ENCODE measurements around the gene SPOCK1. TPM values are rescaled to one million over a fixed set of nuclear protein-coding genes. Genes with fewer than 3 reads are reported as not detected.

SPOCK1 gene
- total RNA-seq, 1 experiment from 2014 or later, result 10.9 TPM

GRCh38 chr5:137201876-137202275 lies 297.2 kb downstream of the SPOCK1 start:
- no peaks in the 10 kb centered on the region for H3K27me3 ChIP-seq (ENCODE audit: insufficient read depth, low read length)
- H3K14ac ChIP-seq (ENCODE audit: insufficient read depth, low read length), result no peak overlapping the region
- H2BK5ac ChIP-seq (ENCODE audit: insufficient read length, low read length), result no peak overlapping the region
- H3K9me3 ChIP-seq (ENCODE audit: control insufficient read depth, low read depth, low read length), result no peaks in the 10 kb centered on the region
- no peak overlapping the region for H4K91ac ChIP-seq (ENCODE audit: insufficient read length, low read depth, low read length)
- H2BK12ac ChIP-seq (ENCODE audit: insufficient read length, low read depth, low read length), result no peak overlapping the region
- H2BK20ac ChIP-seq (ENCODE audit: low read depth, low read length, poor library complexity, severe bottlenecking), result no peak overlapping the region
- Mint-ChIP-seq H3K27ac (peak overlapping the region in 1 of 3 experiments; percentile 6; a peak in 1 of 7 replicates), H3K36me3 (ENCODE audit: insufficient read depth in 1 of 3, low read depth in 3 of 3) (peaks cover 0 to 5% (median 3%) of the 10 kb centered on the region in 3 experiments; a peak in 2 of 7 replicates), H3K4me3 (no peak overlapping the region), H3K9me3 (no peaks in the 10 kb centered on the region), H3K4me1 (peaks cover 40 to 51% of the 10 kb centered on the region in 2 experiments), H3K27me3 (ENCODE audit: low read depth) (peaks cover 4% of the 10 kb centered on the region)
- H2AFZ ChIP-seq (ENCODE audit: low read length), result no peak overlapping the region
- H3K56ac ChIP-seq (ENCODE audit: insufficient read length, low read depth, low read length), result no peak overlapping the region
- H3K18ac ChIP-seq (ENCODE audit: insufficient read length, low read depth, low read length), result no peak overlapping the region
- no peaks in the 10 kb centered on the region for H3K79me1 ChIP-seq (ENCODE audit: insufficient read depth, low read depth, low read length, poor library complexity, severe bottlenecking)
- no peak overlapping the region for H4K8ac ChIP-seq (replicated peaks; ENCODE audit: insufficient read length, low read depth, low read length)
- H3K9ac ChIP-seq (ENCODE audit: extremely low read depth, insufficient read length, low read length), result no peak overlapping the region
- H3K4ac ChIP-seq (ENCODE audit: low read depth, low read length), result no peak overlapping the region
- no peak overlapping the region for H3K27ac ChIP-seq (ENCODE audit: insufficient read length, low read depth, low read length)
- TF ChIP-seq, protein P1, sequence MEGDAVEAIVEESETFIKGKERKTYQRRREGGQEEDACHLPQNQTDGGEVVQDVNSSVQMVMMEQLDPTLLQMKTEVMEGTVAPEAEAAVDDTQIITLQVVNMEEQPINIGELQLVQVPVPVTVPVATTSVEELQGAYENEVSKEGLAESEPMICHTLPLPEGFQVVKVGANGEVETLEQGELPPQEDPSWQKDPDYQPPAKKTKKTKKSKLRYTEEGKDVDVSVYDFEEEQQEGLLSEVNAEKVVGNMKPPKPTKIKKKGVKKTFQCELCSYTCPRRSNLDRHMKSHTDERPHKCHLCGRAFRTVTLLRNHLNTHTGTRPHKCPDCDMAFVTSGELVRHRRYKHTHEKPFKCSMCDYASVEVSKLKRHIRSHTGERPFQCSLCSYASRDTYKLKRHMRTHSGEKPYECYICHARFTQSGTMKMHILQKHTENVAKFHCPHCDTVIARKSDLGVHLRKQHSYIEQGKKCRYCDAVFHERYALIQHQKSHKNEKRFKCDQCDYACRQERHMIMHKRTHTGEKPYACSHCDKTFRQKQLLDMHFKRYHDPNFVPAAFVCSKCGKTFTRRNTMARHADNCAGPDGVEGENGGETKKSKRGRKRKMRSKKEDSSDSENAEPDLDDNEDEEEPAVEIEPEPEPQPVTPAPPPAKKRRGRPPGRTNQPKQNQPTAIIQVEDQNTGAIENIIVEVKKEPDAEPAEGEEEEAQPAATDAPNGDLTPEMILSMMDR (conservative IDR thresholded peaks at IDR 0.05), result no peak
- no peak overlapping the region for H2BK120ac ChIP-seq (ENCODE audit: low read depth, low read length, poor library complexity, severe bottlenecking)
- no peak overlapping the region for H2AK5ac ChIP-seq (ENCODE audit: insufficient read length, low read length)
- peaks cover 5% of the 10 kb centered on the region; the same call in 1 of the 2 replicates for H3K4me1 ChIP-seq (ENCODE audit: insufficient read depth, low read length)
- H4K5ac ChIP-seq (ENCODE audit: insufficient read length, low read depth, low read length), result no peak overlapping the region
- no peaks in the 10 kb centered on the region for H3K79me2 ChIP-seq (ENCODE audit: insufficient read depth, low read length)
- H2BK15ac ChIP-seq (ENCODE audit: low read depth, low read length), result no peak overlapping the region
- H4K20me1 ChIP-seq (ENCODE audit: control insufficient read depth, insufficient read depth, insufficient read length), result no peaks in the 10 kb centered on the region
- H3K23me2 ChIP-seq (ENCODE audit: insufficient read length, low read depth, low read length, poor library complexity, severe bottlenecking), result no peaks in the 10 kb centered on the region
- H3T11ph ChIP-seq (ENCODE audit: low read length), result no peak overlapping the region
- DNase-seq, result no peak
- no CpG with 5 or more reads among the region's 3 CpGs for WGBS (ENCODE audit: extremely low coverage, insufficient read length, low lambda C conversion rate)
- H3K4me2 ChIP-seq (ENCODE audit: insufficient read depth, insufficient read length, low read length), result no peak overlapping the region
- no peak overlapping the region for H3K23ac ChIP-seq (ENCODE audit: insufficient read length, low read depth, low read length)

All from H9 (cell line).